SK-N-SH treated with all-trans-retinoic acid at 6 μM for 48 hours (cell line): Measurements from ENCODE around the gene ZCCHC7.

ENCODE experiments used
- ATAC-seq: fragments of 200-7000 bp; cut with Tn5 transposase; 3 replicates; pipeline ENCODE4 v1.9.1; 2020; ENCODE audit warnings: mild to moderate bottlenecking, moderate library complexity
- ARNTL ChIP-seq: fragments of 450-650 bp; formaldehyde crosslinking; IDR thresholded peaks from 2 replicates; pipeline ENCODE4 v1.5.0; 2020; ENCODE audit warnings: low read depth, mild to moderate bottlenecking, moderate library complexity, borderline replicate concordance
- BACH2 ChIP-seq: fragments of 250-450 bp; sonication (Bioruptor Pico); IDR thresholded peaks from 2 replicates; pipeline ENCODE4 v1.9.0; 2021; ENCODE audit warnings: mild to moderate bottlenecking, borderline replicate concordance
- GLIS3 ChIP-seq: fragments of 250-450 bp; sonication (Bioruptor Pico); IDR thresholded peaks from 2 replicates; pipeline ENCODE4 v1.5.0; 2020; ENCODE audit warnings: mild to moderate bottlenecking, moderate library complexity
- ISL1 ChIP-seq: fragments of 250-450 bp; sonication (Bioruptor Pico); IDR thresholded peaks from 2 replicates; pipeline ENCODE4 v2.1.2; 2022; ENCODE audit warnings: mild to moderate bottlenecking, moderate library complexity
- OSR1 ChIP-seq: fragments of 250-450 bp; sonication (Bioruptor Pico); IDR thresholded peaks from 2 replicates; pipeline ENCODE4 v1.8.0; 2022; ENCODE audit warnings: moderate library complexity, mild to moderate bottlenecking, inconsistent platforms
- PPARA ChIP-seq: fragments of 250-450 bp; sonication (Bioruptor Pico); IDR thresholded peaks from 2 replicates; pipeline ENCODE4 v1.5.0; 2020; ENCODE audit warnings: mild to moderate bottlenecking, borderline replicate concordance
- RARB ChIP-seq: fragments of 250-450 bp; sonication (Bioruptor Pico); IDR thresholded peaks from 2 replicates; pipeline ENCODE4 v1.8.0; 2021; ENCODE audit warnings: mild to moderate bottlenecking, moderate library complexity
- TCF4 ChIP-seq: fragments of 250-450 bp; sonication (Bioruptor Pico); IDR thresholded peaks from 2 replicates; pipeline ENCODE4 v1.8.0; 2021; ENCODE audit warnings: mild to moderate bottlenecking, moderate library complexity, borderline replicate concordance
- TOX ChIP-seq: fragments of 250-450 bp; sonication (Bioruptor Pico); IDR thresholded peaks from 2 replicates; pipeline ENCODE4 v1.8.0; 2021; ENCODE audit warnings: mild to moderate bottlenecking, moderate library complexity, borderline replicate concordance
- ZFP3 ChIP-seq: fragments of 250-450 bp; sonication (Bioruptor Pico); IDR thresholded peaks from 2 replicates; pipeline ENCODE4 v1.5.0; 2020; ENCODE audit warnings: mild to moderate bottlenecking, moderate library complexity
- ZFP30 ChIP-seq: fragments of 450-650 bp; formaldehyde crosslinking; IDR thresholded peaks from 2 replicates; pipeline ENCODE4 v1.5.0; 2022; ENCODE audit warnings: mild to moderate bottlenecking, moderate library complexity
- ZNF565 ChIP-seq: fragments of 450-650 bp; formaldehyde crosslinking; conservative IDR thresholded peaks from 2 replicates; pipeline ENCODE4 v1.5.0; 2020; ENCODE audit warnings: low read depth, mild to moderate bottlenecking, moderate library complexity
- ZNF70 ChIP-seq: fragments of 450-650 bp; formaldehyde crosslinking; IDR thresholded peaks from 2 replicates; pipeline ENCODE4 v1.5.0; 2020; ENCODE audit warnings: mild to moderate bottlenecking, moderate library complexity
- ZNF8 ChIP-seq: fragments of 450-650 bp; formaldehyde crosslinking; IDR thresholded peaks from 2 replicates; pipeline ENCODE4 v1.5.0; 2020; ENCODE audit warnings: mild to moderate bottlenecking, moderate library complexity
- TF ChIP-seq, protein P1 (sequence below): fragments of 250-450 bp; sonication (Bioruptor Pico); IDR thresholded peaks from 2 replicates; pipeline ENCODE4 v1.8.0; 2021; ENCODE audit warnings: low read depth, mild to moderate bottlenecking, moderate library complexity, borderline replicate concordance
- TF ChIP-seq, protein P2 (sequence below): fragments of 250-450 bp; sonication (Bioruptor Pico); IDR thresholded peaks from 2 replicates; pipeline ENCODE4 v1.8.0; 2020; ENCODE audit warnings: mild to moderate bottlenecking, moderate library complexity, borderline replicate concordance
- TF ChIP-seq, protein P3 (sequence below): fragments of 250-450 bp; sonication (Bioruptor Pico); IDR thresholded peaks from 2 replicates; pipeline ENCODE4 v1.5.0; 2020; ENCODE audit warnings: mild to moderate bottlenecking, moderate library complexity
- TF ChIP-seq, protein P4 (sequence below): fragments of 250-450 bp; sonication (Bioruptor Pico); IDR thresholded peaks from 2 replicates; pipeline ENCODE4 v1.5.1; 2021; ENCODE audit warnings: mild to moderate bottlenecking, moderate library complexity

Gene ZCCHC7

DNA sequence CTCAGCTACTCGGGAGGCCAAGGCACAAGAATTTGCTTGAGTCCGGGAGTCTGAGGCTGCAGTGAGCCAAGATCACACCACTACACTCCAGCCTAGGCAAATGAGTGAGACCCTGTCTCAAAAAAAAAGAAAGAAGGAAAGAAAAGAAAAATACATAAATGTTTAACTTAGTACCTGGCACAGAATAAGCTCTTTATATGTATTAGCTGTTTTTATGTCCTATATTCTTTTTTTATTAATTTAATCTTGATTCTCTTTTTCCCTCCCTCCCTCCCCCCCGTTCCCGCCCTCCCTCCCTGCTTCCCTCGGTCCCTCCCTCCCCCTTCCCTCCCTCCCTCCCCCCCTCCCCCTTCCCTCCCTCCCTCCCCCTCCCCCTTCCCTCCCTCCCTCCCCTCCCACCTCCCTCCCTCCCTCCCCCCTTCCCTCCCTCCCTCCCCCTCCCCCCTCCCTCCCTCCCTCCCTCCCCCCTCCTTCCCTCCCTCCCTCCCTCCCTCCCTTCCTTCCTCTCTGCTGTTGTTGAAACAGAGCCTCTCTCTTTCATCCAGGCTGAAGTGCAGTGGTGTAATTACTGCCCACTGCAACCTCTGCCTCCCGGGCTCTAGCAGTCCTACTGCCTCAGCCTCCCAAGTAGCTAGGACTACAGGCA lies 166.3 kb downstream of the ZCCHC7 start:
- TF ChIP-seq, protein P1, sequence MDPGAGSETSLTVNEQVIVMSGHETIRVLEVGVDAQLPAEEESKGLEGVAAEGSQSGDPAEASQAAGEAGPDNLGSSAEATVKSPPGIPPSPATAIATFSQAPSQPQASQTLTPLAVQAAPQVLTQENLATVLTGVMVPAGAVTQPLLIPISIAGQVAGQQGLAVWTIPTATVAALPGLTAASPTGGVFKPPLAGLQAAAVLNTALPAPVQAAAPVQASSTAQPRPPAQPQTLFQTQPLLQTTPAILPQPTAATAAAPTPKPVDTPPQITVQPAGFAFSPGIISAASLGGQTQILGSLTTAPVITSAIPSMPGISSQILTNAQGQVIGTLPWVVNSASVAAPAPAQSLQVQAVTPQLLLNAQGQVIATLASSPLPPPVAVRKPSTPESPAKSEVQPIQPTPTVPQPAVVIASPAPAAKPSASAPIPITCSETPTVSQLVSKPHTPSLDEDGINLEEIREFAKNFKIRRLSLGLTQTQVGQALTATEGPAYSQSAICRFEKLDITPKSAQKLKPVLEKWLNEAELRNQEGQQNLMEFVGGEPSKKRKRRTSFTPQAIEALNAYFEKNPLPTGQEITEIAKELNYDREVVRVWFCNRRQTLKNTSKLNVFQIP (CRISPR knock-in tag), result no peak
- no peak for TF ChIP-seq ZNF565 (CRISPR knock-in tag)
- no peak for TF ChIP-seq TCF4 (CRISPR knock-in tag)
- TF ChIP-seq, protein P2, sequence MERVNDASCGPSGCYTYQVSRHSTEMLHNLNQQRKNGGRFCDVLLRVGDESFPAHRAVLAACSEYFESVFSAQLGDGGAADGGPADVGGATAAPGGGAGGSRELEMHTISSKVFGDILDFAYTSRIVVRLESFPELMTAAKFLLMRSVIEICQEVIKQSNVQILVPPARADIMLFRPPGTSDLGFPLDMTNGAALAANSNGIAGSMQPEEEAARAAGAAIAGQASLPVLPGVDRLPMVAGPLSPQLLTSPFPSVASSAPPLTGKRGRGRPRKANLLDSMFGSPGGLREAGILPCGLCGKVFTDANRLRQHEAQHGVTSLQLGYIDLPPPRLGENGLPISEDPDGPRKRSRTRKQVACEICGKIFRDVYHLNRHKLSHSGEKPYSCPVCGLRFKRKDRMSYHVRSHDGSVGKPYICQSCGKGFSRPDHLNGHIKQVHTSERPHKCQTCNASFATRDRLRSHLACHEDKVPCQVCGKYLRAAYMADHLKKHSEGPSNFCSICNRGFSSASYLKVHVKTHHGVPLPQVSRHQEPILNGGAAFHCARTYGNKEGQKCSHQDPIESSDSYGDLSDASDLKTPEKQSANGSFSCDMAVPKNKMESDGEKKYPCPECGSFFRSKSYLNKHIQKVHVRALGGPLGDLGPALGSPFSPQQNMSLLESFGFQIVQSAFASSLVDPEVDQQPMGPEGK (CRISPR knock-in tag), result no peak
- no peak for TF ChIP-seq OSR1 (CRISPR knock-in tag)
- ATAC-seq, result no peak

DNA sequence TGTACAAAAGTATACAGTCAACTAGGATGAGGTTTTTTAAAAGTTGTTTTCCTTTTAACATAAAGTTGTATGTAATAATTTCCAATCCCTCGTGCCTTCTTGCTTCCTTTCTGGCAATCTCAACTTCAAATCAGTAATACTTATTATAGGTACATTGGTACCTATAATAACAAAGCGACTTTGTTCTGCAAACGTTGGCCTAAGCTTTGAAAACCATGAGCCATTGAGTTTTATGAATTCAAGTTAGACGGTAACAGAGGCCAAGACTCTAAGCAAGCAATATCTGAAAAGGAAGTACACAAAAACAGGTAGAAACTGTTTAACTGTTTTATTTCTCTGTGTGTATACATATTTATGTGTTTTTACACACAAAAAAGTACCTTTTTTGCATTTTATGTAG lies 166.9 kb downstream of the ZCCHC7 start:
- no peak for ATAC-seq
- TF ChIP-seq ARNTL (CRISPR knock-in tag) (no peak), TCF4 (CRISPR knock-in tag) (no peak), ZFP30 (CRISPR knock-in tag) (no peak), ZNF8 (CRISPR knock-in tag) (no peak), OSR1 (CRISPR knock-in tag) (no peak), ZNF565 (CRISPR knock-in tag) (no peak), ZNF70 (CRISPR knock-in tag) (no peak), BACH2 (no peak), ZFP3 (CRISPR knock-in tag) (no peak), RARB (CRISPR knock-in tag) (no peak), TOX (CRISPR knock-in tag) (no peak)
- TF ChIP-seq, protein P1 (CRISPR knock-in tag), result no peak
- TF ChIP-seq, protein P3, sequence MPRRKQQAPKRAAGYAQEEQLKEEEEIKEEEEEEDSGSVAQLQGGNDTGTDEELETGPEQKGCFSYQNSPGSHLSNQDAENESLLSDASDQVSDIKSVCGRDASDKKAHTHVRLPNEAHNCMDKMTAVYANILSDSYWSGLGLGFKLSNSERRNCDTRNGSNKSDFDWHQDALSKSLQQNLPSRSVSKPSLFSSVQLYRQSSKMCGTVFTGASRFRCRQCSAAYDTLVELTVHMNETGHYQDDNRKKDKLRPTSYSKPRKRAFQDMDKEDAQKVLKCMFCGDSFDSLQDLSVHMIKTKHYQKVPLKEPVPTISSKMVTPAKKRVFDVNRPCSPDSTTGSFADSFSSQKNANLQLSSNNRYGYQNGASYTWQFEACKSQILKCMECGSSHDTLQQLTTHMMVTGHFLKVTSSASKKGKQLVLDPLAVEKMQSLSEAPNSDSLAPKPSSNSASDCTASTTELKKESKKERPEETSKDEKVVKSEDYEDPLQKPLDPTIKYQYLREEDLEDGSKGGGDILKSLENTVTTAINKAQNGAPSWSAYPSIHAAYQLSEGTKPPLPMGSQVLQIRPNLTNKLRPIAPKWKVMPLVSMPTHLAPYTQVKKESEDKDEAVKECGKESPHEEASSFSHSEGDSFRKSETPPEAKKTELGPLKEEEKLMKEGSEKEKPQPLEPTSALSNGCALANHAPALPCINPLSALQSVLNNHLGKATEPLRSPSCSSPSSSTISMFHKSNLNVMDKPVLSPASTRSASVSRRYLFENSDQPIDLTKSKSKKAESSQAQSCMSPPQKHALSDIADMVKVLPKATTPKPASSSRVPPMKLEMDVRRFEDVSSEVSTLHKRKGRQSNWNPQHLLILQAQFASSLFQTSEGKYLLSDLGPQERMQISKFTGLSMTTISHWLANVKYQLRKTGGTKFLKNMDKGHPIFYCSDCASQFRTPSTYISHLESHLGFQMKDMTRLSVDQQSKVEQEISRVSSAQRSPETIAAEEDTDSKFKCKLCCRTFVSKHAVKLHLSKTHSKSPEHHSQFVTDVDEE (CRISPR knock-in tag), result no peak
- TF ChIP-seq, protein P2 (CRISPR knock-in tag), result no peak
- TF ChIP-seq, protein P4, sequence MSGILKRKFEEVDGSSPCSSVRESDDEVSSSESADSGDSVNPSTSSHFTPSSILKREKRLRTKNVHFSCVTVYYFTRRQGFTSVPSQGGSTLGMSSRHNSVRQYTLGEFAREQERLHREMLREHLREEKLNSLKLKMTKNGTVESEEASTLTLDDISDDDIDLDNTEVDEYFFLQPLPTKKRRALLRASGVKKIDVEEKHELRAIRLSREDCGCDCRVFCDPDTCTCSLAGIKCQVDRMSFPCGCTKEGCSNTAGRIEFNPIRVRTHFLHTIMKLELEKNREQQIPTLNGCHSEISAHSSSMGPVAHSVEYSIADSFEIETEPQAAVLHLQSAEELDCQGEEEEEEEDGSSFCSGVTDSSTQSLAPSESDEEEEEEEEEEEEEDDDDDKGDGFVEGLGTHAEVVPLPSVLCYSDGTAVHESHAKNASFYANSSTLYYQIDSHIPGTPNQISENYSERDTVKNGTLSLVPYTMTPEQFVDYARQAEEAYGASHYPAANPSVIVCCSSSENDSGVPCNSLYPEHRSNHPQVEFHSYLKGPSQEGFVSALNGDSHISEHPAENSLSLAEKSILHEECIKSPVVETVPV, result no peak

DNA sequence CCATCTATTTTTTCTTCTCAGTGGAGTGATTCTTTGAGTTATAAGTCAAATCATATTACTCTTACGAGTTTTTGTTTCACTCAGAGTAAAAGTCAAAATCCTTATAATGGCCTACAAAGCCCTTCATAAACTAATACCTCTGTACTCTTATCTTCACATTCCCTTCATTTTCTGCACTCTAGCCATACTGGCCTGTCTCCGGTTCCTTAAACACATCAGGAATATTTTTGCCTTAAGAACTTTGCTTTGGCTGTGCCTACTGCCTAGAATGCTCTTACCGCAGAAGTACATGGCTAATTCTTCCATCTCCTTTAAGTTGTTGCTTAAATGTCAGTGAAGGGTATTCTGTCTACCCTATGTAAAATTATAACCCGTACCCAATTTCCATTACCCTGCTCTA lies 169.3 kb downstream of the ZCCHC7 start:
- no peak for ATAC-seq
- TF ChIP-seq TOX (CRISPR knock-in tag) (no peak), TCF4 (CRISPR knock-in tag) (no peak), PPARA (CRISPR knock-in tag) (no peak), ZFP3 (CRISPR knock-in tag) (no peak), GLIS3 (CRISPR knock-in tag) (no peak), ISL1 (CRISPR knock-in tag) (no peak)
- TF ChIP-seq, protein P4, result no peak
- TF ChIP-seq, protein P1 (CRISPR knock-in tag), result no peak
